ENCODE measurements around the gene ALG9.
"Not testable (repeated sequence)": the region's sequence is repeated elsewhere in the genome, so short reads cannot be mapped to it uniquely, and the experiment has no call there.

The ALG9 gene

GRCh38 chr11:111785076-111785475 lies 86.3 kb downstream of the ALG9 start:
- Histone ChIP-seq H3K27ac (ENCODE audit: insufficient read depth, low read depth, low read length, poor library complexity, severe bottlenecking) (no peak overlapping the region), H3K36me3 (ENCODE audit: control insufficient read depth, insufficient read depth, low read length) (no peaks in the 10 kb centered on the region), H3K4me1 (ENCODE audit: control insufficient read depth, insufficient read depth, low read length) (no peaks in the 10 kb centered on the region), H3K27me3 (ENCODE audit: control insufficient read depth, insufficient read depth, low read length, poor library complexity, severe bottlenecking) (no peaks in the 10 kb centered on the region), H3K4me3 (ENCODE audit: insufficient read depth, low read depth, low read length) (no peak overlapping the region), H3K9me3 (ENCODE audit: control insufficient read depth, low read length) (no peaks in the 10 kb centered on the region)
- WGBS, 2 experiments: 100% methylated on average over 1 of the region's 2 CpGs; no CpG with 5 or more reads in 1 of the 2 experiments

GRCh38 chr11:111784311-111784710 lies 87.1 kb downstream of the ALG9 start:
- WGBS, 2 experiments: 92 to 95% methylated on average over 10 of the region's 10 CpGs
- not testable (repeated sequence) for H3K27ac ChIP-seq (ENCODE audit: insufficient read depth, low read depth, low read length, poor library complexity, severe bottlenecking)

GRCh38 chr11:111782109-111782741 lies 89.2 kb downstream of the ALG9 start:
- Histone ChIP-seq H3K27me3 (ENCODE audit: control insufficient read depth, insufficient read depth, low read length, poor library complexity, severe bottlenecking) (no peaks in the 10 kb centered on the region), H3K9me3 (ENCODE audit: control insufficient read depth, low read length) (no peaks in the 10 kb centered on the region), H3K4me3 (ENCODE audit: insufficient read depth, low read depth, low read length) (no peak overlapping the region), H3K36me3 (ENCODE audit: control insufficient read depth, insufficient read depth, low read length) (no peaks in the 10 kb centered on the region), H3K27ac (ENCODE audit: insufficient read depth, low read depth, low read length, poor library complexity, severe bottlenecking) (no peak overlapping the region), H3K4me1 (ENCODE audit: control insufficient read depth, insufficient read depth, low read length) (peaks cover 4% of the 10 kb centered on the region)
- 97 to 98% methylated on average over 5 of the region's 5 CpGs for WGBS, 2 experiments

More at GRCh38 chr11:111784311-111784710, 87.1 kb downstream of the ALG9 start:
- H3K4me1 ChIP-seq (ENCODE audit: control insufficient read depth, insufficient read depth, low read length); H3K4me3 ChIP-seq (ENCODE audit: insufficient read depth, low read depth, low read length); H3K9me3 ChIP-seq (ENCODE audit: control insufficient read depth, low read length); H3K36me3 ChIP-seq (ENCODE audit: control insufficient read depth, insufficient read depth, low read length); H3K27me3 ChIP-seq (ENCODE audit: control insufficient read depth, insufficient read depth, low read length, poor library complexity, severe bottlenecking): not testable (repeated sequence)

- Histone ChIP-seq H3K4me1 (ENCODE audit: control insufficient read depth, insufficient read depth, low read length) (peaks cover 4% of the 10 kb centered on the region), H3K36me3 (ENCODE audit: control insufficient read depth, insufficient read depth, low read length) (no peaks in the 10 kb centered on the region), H3K27me3 (ENCODE audit: control insufficient read depth, insufficient read depth, low read length, poor library complexity, severe bottlenecking) (no peaks in the 10 kb centered on the region), H3K27ac (ENCODE audit: insufficient read depth, low read depth, low read length, poor library complexity, severe bottlenecking) (no peak overlapping the region), H3K4me3 (ENCODE audit: insufficient read depth, low read depth, low read length) (no peak overlapping the region), H3K9me3 (ENCODE audit: control insufficient read depth, low read length) (no peaks in the 10 kb centered on the region)
- 92 to 94% methylated on average over 6 of the region's 6 CpGs for WGBS, 2 experiments
These were observed 92.3 kb downstream of the ALG9 start for GRCh38 chr11:111779118-111779517.

GRCh38 chr11:111778047-111778558 lies 93.3 kb downstream of the ALG9 start:
- H3K36me3 ChIP-seq (ENCODE audit: control insufficient read depth, insufficient read depth, low read length): no peaks in the 10 kb centered on the region
- no peaks in the 10 kb centered on the region for H3K9me3 ChIP-seq (ENCODE audit: control insufficient read depth, low read length)
- H3K27ac ChIP-seq (ENCODE audit: insufficient read depth, low read depth, low read length, poor library complexity, severe bottlenecking): no peak overlapping the region
- no peak overlapping the region for H3K4me3 ChIP-seq (ENCODE audit: insufficient read depth, low read depth, low read length)
- 82 to 93% methylated on average over 3 of the region's 3 CpGs for WGBS, 2 experiments
- H3K27me3 ChIP-seq (ENCODE audit: control insufficient read depth, insufficient read depth, low read length, poor library complexity, severe bottlenecking): no peaks in the 10 kb centered on the region
- H3K4me1 ChIP-seq (ENCODE audit: control insufficient read depth, insufficient read depth, low read length): peaks cover 4% of the 10 kb centered on the region

GRCh38 chr11:111777094-111778046 lies 94.0 kb downstream of the ALG9 start:
- H3K27ac ChIP-seq (ENCODE audit: insufficient read depth, low read depth, low read length, poor library complexity, severe bottlenecking): no peak overlapping the region
- H3K4me1 ChIP-seq (ENCODE audit: control insufficient read depth, insufficient read depth, low read length): peaks cover 4% of the 10 kb centered on the region
- WGBS, 2 experiments: 83 to 86% methylated on average over 4 of the region's 4 CpGs
- H3K9me3 ChIP-seq (ENCODE audit: control insufficient read depth, low read length): no peaks in the 10 kb centered on the region
- H3K36me3 ChIP-seq (ENCODE audit: control insufficient read depth, insufficient read depth, low read length): no peaks in the 10 kb centered on the region
- H3K27me3 ChIP-seq (ENCODE audit: control insufficient read depth, insufficient read depth, low read length, poor library complexity, severe bottlenecking): no peaks in the 10 kb centered on the region
- H3K4me3 ChIP-seq (ENCODE audit: insufficient read depth, low read depth, low read length): no peak overlapping the region

GRCh38 chr11:111776398-111777093 lies 94.8 kb downstream of the ALG9 start:
- H3K4me1 ChIP-seq (ENCODE audit: control insufficient read depth, insufficient read depth, low read length): peaks cover 4% of the 10 kb centered on the region
- no peaks in the 10 kb centered on the region for H3K27me3 ChIP-seq (ENCODE audit: control insufficient read depth, insufficient read depth, low read length, poor library complexity, severe bottlenecking)
- no peak overlapping the region for H3K4me3 ChIP-seq (ENCODE audit: insufficient read depth, low read depth, low read length)
- no peaks in the 10 kb centered on the region for H3K9me3 ChIP-seq (ENCODE audit: control insufficient read depth, low read length)
- 83 to 89% methylated on average over 6 of the region's 6 CpGs for WGBS, 2 experiments
- H3K36me3 ChIP-seq (ENCODE audit: control insufficient read depth, insufficient read depth, low read length): no peaks in the 10 kb centered on the region
- no peak overlapping the region for H3K27ac ChIP-seq (ENCODE audit: insufficient read depth, low read depth, low read length, poor library complexity, severe bottlenecking)

GRCh38 chr11:111774955-111775710 lies 96.2 kb downstream of the ALG9 start:
- WGBS, 2 experiments: 89 to 94% methylated on average over 6 of the region's 6 CpGs
- no peak overlapping the region for H3K27ac ChIP-seq (ENCODE audit: insufficient read depth, low read depth, low read length, poor library complexity, severe bottlenecking)
- H3K4me3 ChIP-seq (ENCODE audit: insufficient read depth, low read depth, low read length): no peak overlapping the region

GRCh38 chr11:111772535-111772934 lies 98.8 kb downstream of the ALG9 start:
- H3K4me1 ChIP-seq (ENCODE audit: control insufficient read depth, insufficient read depth, low read length): no peaks in the 10 kb centered on the region
- WGBS, 2 experiments: 96 to 98% methylated on average over 1 of the region's 2 CpGs
- no peak overlapping the region for H3K4me3 ChIP-seq (ENCODE audit: insufficient read depth, low read depth, low read length)
- H3K9me3 ChIP-seq (ENCODE audit: control insufficient read depth, low read length): no peaks in the 10 kb centered on the region
- H3K27ac ChIP-seq (ENCODE audit: insufficient read depth, low read depth, low read length, poor library complexity, severe bottlenecking): no peak overlapping the region
- no peaks in the 10 kb centered on the region for H3K36me3 ChIP-seq (ENCODE audit: control insufficient read depth, insufficient read depth, low read length)
- H3K27me3 ChIP-seq (ENCODE audit: control insufficient read depth, insufficient read depth, low read length, poor library complexity, severe bottlenecking): no peaks in the 10 kb centered on the region

More at GRCh38 chr11:111774955-111775710, 96.2 kb downstream of the ALG9 start:
- Histone ChIP-seq H3K27me3 (ENCODE audit: control insufficient read depth, insufficient read depth, low read length, poor library complexity, severe bottlenecking) (no peaks in the 10 kb centered on the region), H3K9me3 (ENCODE audit: control insufficient read depth, low read length) (no peaks in the 10 kb centered on the region), H3K4me1 (ENCODE audit: control insufficient read depth, insufficient read depth, low read length) (peaks cover 4% of the 10 kb centered on the region), H3K36me3 (ENCODE audit: control insufficient read depth, insufficient read depth, low read length) (no peaks in the 10 kb centered on the region)

Data from ectodermal cell (in vitro differentiated cells).